ENCODE measurements around the gene DNAJB6.

GRCh38 chr7:157432957-157433576, 96.3 kb downstream of the DNAJB6 start:
- no peak for TF ChIP-seq GATA2 (IDR thresholded peaks at IDR 0.05; ENCODE audit: low read depth, low read length)
- no peak for TF ChIP-seq GATA3 (IDR thresholded peaks at IDR 0.05; ENCODE audit: low read depth, low read length)
